Activated T-cell treated with anti-CD3 and anti-CD28 coated beads, Interleukin-2, amount 50 U/mL, for 4 hours (primary cell): Measurements from ENCODE around the gene CCDC102A. TPM values are rescaled to one million over a fixed set of nuclear protein-coding genes. Genes with fewer than 3 reads are reported as not detected.

Source experiments
- ATAC-seq, 2 donors: fragments of 200-7000 bp; cut with Tn5 transposase; one replicate each; pipeline ENCODE4 v1.10.0; 2021
- DNase-seq: peaks from one replicate; pipeline ENCODE4 v3.0.0-alpha.2; 2020
- H3K27me3 Mint-ChIP-seq: one replicate; pipeline ENCODE4 v1.8.0; 2021; ENCODE audit warnings: low read depth, mixed read lengths
- H3K36me3 Mint-ChIP-seq: one replicate; pipeline ENCODE4 v1.8.0; 2022; ENCODE audit warnings: mixed read lengths; ENCODE audit not compliant: insufficient read depth
- H3K4me1 Mint-ChIP-seq: one replicate; pipeline ENCODE4 v1.8.0; 2021; ENCODE audit warnings: low read depth, mixed read lengths
- H3K4me3 Mint-ChIP-seq: one replicate; pipeline ENCODE4 v1.8.0; 2021; ENCODE audit warnings: mild to moderate bottlenecking, moderate library complexity, mixed read lengths
- H3K9me3 Mint-ChIP-seq: one replicate; pipeline ENCODE4 v1.8.0; 2021; ENCODE audit warnings: mixed read lengths
- total RNA-seq, 3 donors: library from RNA; stranded (reverse); gene quantifications; one replicate each; pipeline ENCODE4 v1.2.1, GENCODE V29; 2021

CCDC102A gene
- 1 to 10 TPM; 4.6 to 8.9 (median 6.9) TPM for total RNA-seq

DNA sequence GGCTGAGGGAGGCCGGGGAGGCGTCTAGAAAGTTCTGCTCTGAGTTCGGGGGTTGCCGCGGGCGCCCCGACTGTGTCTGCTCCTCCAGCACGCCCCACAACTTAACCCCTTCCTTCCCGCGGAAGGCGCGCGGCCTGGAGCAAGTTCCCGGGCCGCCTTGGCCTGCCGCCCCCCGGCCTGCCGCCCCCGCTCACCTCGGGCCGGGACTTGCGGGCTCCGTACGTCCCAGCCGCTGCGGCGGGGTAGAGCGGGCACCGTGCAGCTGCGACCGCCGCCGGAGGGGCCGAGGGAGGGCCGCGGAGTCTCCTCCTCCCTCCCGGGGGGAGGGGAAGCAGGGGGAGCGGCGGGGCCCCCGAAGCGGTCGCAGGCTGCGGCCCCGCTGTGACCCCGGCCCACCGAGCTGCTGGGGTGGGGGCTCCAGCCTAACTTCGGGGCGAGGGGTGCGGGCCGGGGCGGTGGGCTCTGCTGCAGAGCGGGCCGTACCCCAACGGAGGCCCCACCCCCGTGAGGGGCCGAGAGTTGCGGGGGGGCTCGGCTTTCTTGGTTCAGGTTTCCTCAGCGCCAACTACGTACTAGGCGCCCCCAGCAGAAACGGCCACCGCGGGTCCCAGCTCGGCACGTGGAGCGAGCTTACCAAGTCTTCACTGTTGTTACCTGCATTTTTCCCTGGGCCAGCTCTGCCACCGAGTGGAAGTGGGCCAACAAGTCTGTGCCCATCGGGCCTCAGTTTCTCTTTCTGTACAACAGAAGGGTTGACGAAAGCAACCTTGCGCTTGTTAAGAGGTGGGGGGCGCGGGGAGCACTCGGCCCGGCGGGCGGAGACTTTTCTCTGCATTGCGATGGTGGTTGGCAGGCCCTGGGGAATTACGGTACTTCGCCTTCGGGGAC lies at the start of gene CCDC102A:
TSS of gene CCDC102A (minus strand) at position 266 of the 888 bp plus-strand sequence. CDS start 7,394 bp downstream, outside the sequence.
- Mint-ChIP-seq H3K27me3 (no peaks in the 10 kb centered on the region), H3K4me1 (peaks cover 61% of the 10 kb centered on the region), H3K36me3 (no peaks in the 10 kb centered on the region), H3K9me3 (no peaks in the 10 kb centered on the region), H3K4me3 (peak within 1 kb of the TSS; percentile 83)
- peak; percentile 40 for DNase-seq
- ATAC-seq, result peak; percentile 42 to 47

DNA sequence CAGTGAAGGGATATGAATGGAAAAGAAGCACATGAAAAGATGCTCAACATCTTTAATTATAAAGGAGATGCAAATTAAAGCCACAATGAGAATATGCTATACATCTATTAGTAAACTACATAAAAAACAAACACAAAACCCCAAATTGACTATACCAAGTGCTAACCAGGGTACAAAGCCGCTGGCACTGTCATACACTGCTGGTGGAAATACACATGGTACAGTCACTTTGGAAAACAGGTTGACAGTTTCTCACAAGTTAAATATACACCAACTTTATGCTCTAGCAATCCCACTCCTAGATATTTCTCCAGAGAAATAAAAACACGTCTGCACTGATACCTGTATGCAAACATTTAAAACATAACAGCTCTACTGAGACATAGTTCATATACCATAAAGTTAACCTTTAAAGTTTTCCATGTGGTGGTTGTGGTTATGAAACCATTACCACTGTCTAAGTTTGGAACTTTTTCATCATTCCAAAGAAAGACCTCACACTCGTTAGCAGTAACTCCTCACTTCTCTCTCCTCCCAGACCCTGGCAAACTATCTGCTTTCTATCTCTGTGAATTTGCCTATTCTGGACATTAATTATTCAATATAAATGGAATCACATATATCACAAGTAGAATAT lies 48.8 kb upstream of the CCDC102A start:
- peaks cover 20% of the 10 kb centered on the region for H3K4me1 Mint-ChIP-seq
- H3K4me3 Mint-ChIP-seq, result no peak overlapping the region

DNA sequence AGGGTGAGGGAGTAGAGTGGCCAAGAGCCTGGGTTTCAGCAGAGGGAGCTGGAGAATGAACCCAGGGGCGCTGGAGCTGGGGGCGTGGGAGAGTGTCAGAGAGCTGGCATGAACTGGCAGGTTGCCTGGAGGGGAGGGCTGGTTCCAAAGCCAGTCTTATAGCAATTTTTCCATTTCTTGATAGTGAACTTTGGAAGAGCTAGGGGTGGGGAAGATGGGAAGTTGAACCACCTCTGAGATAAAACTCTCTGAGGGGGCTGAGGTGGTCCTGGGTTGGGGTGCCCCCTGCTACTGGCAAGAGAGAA lies 42.9 kb upstream of the CCDC102A start:
- Mint-ChIP-seq H3K4me1 (peaks cover 44% of the 10 kb centered on the region), H3K4me3 (no peak overlapping the region), H3K36me3 (no peaks in the 10 kb centered on the region), H3K27me3 (no peaks in the 10 kb centered on the region), H3K9me3 (no peaks in the 10 kb centered on the region)
- DNase-seq (no peak), ATAC-seq (no peak)

More for the DNA sequence above, 48.8 kb upstream of the CCDC102A start:
- Mint-ChIP-seq H3K9me3 (no peaks in the 10 kb centered on the region), H3K36me3 (no peaks in the 10 kb centered on the region), H3K27me3 (no peaks in the 10 kb centered on the region)
- ATAC-seq (peak; percentile 18 to 43), DNase-seq (no peak)

DNA sequence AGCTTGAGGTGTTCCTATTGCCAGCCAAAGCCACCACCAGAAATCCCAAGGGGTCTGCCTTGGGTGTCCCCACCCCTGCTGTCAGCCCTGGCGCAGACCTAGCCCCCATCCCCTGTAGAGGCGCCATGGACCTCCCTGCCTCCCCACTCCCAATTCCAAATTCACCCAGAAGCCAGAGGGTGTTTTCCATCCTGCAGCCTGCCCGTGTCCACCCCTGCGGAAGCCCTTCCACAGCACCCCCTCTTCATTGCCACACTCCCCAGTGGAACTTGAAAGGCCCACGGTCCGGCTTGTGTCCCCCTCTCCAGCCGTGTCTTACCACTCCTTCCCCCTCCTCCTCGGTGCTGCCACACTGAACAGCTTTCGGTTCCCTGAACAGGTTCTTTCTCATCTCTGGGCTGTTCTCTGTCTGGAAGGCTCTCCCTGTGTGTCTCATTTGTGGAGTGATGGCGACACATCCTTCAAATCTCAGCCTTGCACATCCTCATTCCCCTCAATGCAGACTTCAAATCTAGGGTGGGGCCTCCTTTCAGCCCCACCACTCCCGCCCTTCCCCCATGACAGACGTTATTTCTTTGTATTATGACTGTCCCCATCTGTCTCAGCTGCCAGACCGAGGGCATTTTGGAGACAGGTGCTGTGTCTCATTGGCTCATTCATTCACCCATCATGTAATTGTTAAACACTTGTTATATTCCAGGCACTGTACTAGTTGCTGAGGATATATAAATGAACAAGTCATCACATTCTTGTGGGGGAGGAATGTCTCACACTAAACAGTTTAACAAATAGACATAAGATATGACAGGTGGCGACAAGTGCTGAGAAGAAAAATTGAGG lies 42.4 kb upstream of the CCDC102A start:
- no peaks in the 10 kb centered on the region for H3K36me3 Mint-ChIP-seq
- no peak for ATAC-seq

DNA sequence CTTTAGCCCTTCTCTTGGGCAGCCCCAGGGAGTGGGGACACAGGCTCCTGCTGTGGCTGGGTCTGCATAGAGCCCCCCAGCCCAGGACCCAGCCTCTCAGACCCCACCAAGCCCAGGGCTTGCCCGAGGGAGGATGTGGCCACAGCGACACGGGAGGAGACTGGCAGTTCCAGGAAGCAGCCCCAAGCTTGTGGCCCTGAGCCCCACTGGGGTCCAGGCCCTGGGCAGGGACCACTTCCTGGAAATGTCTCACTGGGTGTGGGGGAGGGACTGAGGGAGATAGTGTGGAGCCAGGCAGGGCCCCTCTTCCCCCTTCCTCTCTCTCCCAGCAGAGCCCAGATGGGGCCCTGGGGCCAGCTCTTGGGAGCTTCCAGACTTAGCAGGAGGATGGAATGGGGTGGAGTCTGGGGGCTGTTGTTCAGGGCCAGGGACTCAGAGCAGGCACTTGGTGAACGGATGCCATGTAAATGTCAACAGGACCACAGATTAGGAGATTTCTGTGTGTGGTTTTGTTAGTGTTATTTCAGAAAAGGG lies 41.4 kb upstream of the CCDC102A start:
- no peaks in the 10 kb centered on the region for H3K27me3 Mint-ChIP-seq
- no peak for DNase-seq
- ATAC-seq, result peak; percentile 32 to 45
- H3K4me3 Mint-ChIP-seq, result no peak overlapping the region
- H3K36me3 Mint-ChIP-seq, result no peaks in the 10 kb centered on the region
- no peaks in the 10 kb centered on the region for H3K9me3 Mint-ChIP-seq
- H3K4me1 Mint-ChIP-seq, result peaks cover 43% of the 10 kb centered on the region

More for the DNA sequence above, 42.4 kb upstream of the CCDC102A start:
- DNase-seq, result no peak
- H3K27me3 Mint-ChIP-seq, result no peaks in the 10 kb centered on the region
- no peaks in the 10 kb centered on the region for H3K9me3 Mint-ChIP-seq
- H3K4me3 Mint-ChIP-seq, result peak overlapping the region; percentile 4
- peaks cover 42% of the 10 kb centered on the region for H3K4me1 Mint-ChIP-seq

DNA sequence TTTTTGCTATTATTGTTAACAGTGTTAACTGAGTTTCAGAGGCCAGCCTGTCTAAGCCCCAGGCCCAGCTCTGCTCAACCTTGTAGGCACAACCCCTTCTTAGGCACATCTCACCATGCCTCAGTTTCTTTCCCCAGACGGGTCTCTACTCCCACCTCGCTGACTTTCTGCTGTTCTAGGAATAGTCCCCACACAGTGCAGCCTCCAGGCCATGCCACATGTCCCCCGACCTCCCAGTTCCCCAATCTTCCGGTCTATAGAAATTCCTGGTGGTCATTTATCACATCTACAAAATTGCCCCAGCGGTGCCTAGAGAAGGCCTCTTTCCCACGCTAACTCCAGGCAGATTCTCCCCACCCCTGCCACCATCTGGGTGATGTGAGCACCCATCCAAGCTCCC lies 40.8 kb upstream of the CCDC102A start:
- no peaks in the 10 kb centered on the region for H3K9me3 Mint-ChIP-seq
- DNase-seq (no peak), ATAC-seq (no peak)
- H3K27me3 Mint-ChIP-seq, result no peaks in the 10 kb centered on the region
- peaks cover 43% of the 10 kb centered on the region for H3K4me1 Mint-ChIP-seq
- H3K36me3 Mint-ChIP-seq, result no peaks in the 10 kb centered on the region
- no peak overlapping the region for H3K4me3 Mint-ChIP-seq

DNA sequence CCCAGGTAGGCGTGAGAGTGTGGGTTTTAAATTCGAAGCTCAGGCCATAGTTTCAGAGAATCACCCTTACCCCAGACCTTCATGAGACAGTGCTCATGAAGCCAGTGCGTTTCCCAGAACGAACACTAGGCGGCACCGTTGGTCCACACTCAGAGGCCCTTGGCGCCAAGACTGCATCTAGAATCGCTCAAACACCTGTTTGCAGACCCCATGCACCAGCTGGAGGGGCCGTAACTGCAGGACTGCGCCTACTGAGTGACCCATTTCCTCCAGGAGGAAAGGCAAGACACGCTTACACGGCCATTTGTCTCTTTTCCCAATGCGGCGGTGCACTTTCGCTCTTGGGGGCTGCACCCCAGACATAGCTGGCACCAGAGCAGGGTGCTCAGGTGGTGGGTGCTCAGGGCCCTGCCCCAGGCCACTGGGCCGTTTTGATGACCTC lies 40.1 kb upstream of the CCDC102A start:
- Mint-ChIP-seq H3K4me3 (no peak overlapping the region), H3K36me3 (no peaks in the 10 kb centered on the region), H3K27me3 (no peaks in the 10 kb centered on the region), H3K4me1 (peaks cover 43% of the 10 kb centered on the region), H3K9me3 (no peaks in the 10 kb centered on the region)
- DNase-seq (peak; percentile 81), ATAC-seq (peak; percentile 75 to 77)

DNA sequence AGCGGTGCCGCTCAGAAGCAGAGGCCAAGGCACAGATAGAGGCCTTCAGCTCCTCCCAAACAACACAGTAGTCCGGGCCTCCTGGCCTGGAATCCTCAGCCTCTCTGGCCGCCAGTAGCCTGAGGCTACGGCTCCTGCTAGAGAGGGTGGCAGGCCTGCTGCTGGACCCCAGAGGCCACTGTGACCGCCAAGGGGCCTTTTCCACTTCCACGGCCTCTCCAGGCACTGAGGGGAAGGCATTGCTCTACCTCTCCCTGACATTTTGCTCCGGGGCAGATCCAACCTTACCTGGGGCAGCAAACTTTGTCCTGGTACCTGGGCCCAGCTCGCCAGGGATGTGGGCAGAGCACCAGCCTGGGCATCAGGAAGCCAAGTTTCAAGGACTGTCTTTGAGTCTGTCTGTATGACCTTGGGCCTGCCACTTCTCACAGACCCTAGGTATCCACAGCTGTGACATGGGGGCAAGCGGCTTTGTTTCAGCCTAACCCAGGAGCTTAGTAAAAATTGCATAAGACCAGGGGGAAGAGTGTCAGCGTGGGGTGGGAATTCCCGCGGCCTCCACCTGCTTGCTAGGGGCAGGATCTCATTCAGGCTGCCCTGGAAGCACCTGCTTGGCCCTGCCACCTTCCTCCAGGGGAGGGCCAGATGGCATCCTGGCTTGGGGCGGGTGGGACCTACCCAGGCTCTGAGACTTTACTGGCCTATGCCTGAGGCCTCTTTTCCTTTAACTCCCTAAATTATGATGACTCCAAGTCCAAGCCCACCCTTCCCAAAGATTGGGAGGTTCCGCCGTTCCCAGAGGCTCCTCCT lies 39.3 kb upstream of the CCDC102A start:
- DNase-seq (no peak), ATAC-seq (no peak)
- Mint-ChIP-seq H3K9me3 (no peaks in the 10 kb centered on the region), H3K36me3 (no peaks in the 10 kb centered on the region), H3K27me3 (no peaks in the 10 kb centered on the region), H3K4me1 (peaks cover 42% of the 10 kb centered on the region), H3K4me3 (no peak overlapping the region)

DNA sequence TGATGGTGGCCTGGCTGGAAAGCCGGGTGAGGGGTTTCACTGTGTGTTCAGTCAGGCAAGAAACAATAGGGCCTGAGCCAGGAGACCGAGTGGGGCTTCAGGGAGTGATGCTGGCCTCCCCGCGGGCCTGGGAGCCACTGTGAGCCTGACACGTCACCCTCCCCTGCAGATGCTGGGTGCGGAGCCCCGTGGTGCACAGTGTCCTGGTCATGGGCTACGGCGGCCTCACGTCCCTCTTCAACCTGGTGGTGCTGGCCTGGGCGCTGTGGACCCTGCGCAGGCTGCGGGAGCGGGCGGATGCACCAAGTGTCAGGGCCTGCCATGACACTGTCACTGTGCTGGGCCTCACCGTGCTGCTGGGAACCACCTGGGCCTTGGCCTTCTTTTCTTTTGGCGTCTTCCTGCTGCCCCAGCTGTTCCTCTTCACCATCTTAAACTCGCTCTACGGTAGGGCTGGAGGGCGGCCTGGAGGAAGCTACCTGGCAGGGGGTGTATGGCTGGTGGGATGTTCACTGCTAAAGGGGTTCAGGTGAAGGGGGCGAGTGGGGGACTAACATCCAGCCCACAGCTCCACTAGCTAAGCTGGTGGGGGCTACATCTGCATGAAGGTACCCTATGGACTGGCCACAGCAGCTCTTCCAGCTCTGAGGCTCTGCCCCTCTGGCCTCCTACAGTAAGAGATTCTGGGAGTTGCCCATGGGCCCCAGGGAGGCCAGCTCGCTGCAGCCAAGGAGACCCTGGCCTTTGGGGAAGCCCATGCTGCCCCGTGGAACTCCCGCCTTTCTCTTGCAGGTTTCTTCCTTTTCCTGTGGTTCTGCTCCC lies 38.5 kb upstream of the CCDC102A start:
- Mint-ChIP-seq H3K36me3 (peaks cover under 1% of the 10 kb centered on the region), H3K9me3 (no peaks in the 10 kb centered on the region), H3K4me1 (peaks cover 38% of the 10 kb centered on the region), H3K27me3 (no peaks in the 10 kb centered on the region), H3K4me3 (no peak overlapping the region)
- ATAC-seq, result no peak
- no peak for DNase-seq

DNA sequence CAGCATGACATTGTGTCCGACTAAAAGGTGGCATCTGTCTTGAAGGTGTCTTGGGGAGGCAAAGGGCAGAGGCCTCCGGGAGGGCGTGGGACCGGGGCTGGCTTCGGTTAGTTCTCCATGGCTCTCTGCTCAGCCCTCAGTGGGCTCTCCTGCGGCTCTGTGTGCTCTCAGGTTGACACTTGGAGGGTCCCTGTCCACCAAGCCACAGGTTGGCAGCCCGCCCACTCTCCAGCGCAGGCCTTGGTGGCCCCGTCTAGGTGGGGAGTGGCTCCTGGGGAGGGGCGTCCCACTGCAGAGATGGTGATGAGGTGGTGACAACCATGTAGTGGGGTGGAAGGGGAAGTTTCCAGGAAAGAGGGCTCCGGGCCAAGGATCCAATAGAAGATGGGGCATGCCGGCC lies 37.7 kb upstream of the CCDC102A start:
- peaks cover 7% of the 10 kb centered on the region for H3K36me3 Mint-ChIP-seq
- H3K9me3 Mint-ChIP-seq, result no peaks in the 10 kb centered on the region
- no peak overlapping the region for H3K4me3 Mint-ChIP-seq
- no peak for DNase-seq
- ATAC-seq, result no peak
- H3K27me3 Mint-ChIP-seq, result no peaks in the 10 kb centered on the region
- H3K4me1 Mint-ChIP-seq, result peaks cover 34% of the 10 kb centered on the region

DNA sequence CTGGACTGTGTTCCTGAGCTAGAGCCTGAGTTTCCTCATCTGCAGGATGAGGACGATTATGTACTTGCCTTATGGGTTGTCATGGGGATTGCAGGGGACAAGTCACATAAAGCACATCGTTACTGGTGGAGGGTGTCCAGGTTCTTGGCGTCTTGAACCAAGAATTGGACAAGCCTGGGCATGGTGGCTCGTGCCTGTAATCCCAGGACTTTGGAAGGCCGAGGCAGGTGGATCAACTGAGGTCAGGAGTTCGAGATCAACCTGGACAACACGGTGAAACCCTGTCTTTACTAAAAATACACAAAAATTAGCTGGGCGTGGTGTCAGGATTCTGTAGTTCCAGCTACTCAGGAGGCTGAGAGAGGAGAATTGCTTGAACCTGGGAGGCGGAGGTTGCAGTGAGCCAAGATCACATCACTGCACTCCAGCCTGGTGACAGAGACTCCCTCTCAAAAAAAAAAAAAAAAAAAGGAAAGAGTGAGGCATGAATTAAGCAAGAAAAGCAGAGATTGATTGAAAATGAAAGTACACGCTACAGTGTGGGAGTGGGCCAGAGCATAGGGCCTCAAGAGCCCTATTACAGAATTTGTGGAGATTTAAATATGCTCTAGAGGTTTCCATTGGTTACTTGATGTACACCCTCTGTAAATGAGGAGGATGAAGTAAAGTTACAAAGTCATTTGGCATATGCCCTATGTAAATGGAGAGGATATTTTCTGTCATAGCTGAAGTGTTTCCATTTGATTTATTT lies 36.8 kb upstream of the CCDC102A start:
- Mint-ChIP-seq H3K4me3 (no peak overlapping the region), H3K9me3 (no peaks in the 10 kb centered on the region), H3K27me3 (no peaks in the 10 kb centered on the region), H3K4me1 (peaks cover 24% of the 10 kb centered on the region), H3K36me3 (peaks cover 7% of the 10 kb centered on the region)
- DNase-seq, result no peak
- ATAC-seq, result peak in 1 of 2 donors; percentile 16

DNA sequence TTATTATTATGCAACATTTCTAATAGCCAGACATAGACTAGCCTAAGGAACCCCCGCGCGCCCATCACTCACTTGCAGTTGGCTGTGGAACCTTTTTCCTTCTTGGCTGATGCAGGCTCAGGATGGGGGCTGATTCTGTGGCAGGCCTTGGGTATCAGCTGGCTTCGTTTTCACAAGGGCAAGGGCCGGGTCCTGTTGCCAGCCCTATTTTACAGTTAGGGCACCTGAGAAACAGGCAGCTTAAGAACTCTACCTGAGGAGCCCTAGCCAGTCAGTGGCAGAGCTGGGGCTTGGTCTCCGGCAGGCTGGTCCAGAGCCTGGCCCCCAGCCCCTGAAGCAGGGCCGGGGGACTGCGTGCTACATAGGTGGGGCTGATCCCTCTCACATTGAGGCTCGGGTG lies 34.7 kb upstream of the CCDC102A start:
- no peaks in the 10 kb centered on the region for H3K9me3 Mint-ChIP-seq
- H3K36me3 Mint-ChIP-seq, result peaks cover 7% of the 10 kb centered on the region
- no peak overlapping the region for H3K4me3 Mint-ChIP-seq
- H3K4me1 Mint-ChIP-seq, result peaks cover 4% of the 10 kb centered on the region
- no peaks in the 10 kb centered on the region for H3K27me3 Mint-ChIP-seq
- no peak for ATAC-seq
- no peak for DNase-seq
